Subcutaneous adipose tissue (tissue), 4 donors: ENCODE results near the gene S100P. TPM values are rescaled to one million over a fixed set of nuclear protein-coding genes. Genes with fewer than 3 reads are reported as not detected.

Source experiments
- total RNA-seq, 4 donors: library from RNA; depleted of rRNA; stranded (reverse); fragments of >200 nt; gene quantifications; one replicate each; pipeline ENCODE4 v1.1.0, GENCODE V29; 2016
- TF ChIP-seq, protein P1 (sequence below): fragments of 450-650 bp; IDR thresholded peaks from one replicate; pipeline ENCODE4 v1.5.1; 2016; ENCODE audit warnings: low read depth, mild to moderate bottlenecking, control low read depth, antibody characterized with exemption, moderate library complexity

The S100P gene
- total RNA-seq, 4 donors from 2014 or later, result 3.4 TPM; not detected in 3

DNA sequence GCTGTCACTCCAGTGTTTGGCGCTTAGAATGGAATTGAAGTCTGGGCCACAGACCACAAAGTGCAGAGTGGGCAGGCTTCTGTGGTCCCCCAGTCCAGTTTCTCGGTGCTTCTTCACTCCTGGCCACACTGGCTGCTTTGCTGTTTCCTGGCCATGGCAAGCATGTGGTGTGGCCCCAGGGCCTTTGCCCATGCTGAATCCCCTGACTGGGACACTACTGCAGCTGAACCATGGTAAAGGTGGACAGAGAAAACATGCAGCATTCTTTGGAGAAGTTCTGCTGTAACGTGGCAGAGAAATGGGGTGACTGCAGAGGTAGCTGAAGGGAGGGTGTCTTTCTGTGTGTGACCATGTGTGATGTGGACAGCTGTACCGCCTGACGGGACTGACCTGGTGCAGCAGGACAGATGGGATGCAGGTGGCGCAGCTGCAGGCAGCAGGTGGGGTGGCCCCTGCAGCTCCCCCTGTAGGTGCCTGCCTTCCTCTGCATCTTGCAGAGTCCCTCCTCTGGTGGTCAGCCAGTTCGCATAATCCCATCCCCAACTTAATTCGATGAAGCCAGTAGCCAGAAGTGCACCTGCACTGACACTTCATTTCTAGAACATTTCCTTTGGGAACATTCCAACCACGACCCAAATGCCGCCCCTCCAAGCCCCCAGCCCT lies 13.2 kb upstream of the S100P start:
- TF ChIP-seq, protein P1, sequence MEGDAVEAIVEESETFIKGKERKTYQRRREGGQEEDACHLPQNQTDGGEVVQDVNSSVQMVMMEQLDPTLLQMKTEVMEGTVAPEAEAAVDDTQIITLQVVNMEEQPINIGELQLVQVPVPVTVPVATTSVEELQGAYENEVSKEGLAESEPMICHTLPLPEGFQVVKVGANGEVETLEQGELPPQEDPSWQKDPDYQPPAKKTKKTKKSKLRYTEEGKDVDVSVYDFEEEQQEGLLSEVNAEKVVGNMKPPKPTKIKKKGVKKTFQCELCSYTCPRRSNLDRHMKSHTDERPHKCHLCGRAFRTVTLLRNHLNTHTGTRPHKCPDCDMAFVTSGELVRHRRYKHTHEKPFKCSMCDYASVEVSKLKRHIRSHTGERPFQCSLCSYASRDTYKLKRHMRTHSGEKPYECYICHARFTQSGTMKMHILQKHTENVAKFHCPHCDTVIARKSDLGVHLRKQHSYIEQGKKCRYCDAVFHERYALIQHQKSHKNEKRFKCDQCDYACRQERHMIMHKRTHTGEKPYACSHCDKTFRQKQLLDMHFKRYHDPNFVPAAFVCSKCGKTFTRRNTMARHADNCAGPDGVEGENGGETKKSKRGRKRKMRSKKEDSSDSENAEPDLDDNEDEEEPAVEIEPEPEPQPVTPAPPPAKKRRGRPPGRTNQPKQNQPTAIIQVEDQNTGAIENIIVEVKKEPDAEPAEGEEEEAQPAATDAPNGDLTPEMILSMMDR, result no peak

DNA sequence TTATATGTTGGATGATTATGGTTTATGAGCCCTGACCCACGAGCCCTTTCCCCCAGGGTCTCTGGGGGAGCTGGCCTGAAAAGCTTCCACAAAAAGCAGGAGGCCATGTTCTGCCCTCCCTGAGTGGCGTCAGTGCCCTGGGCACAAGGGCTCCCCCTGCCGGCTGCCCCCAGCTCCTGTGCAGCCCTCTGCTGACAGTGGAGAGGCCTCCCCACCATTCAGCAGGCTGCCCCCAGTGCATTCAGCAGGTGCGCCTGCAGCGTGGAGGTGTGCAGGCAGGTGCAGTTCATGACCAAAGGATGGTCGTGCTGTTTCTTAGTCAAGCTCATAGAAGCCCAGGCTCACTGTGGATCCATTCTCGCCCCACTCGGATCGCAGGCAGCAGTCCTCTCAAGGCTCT lies 12.5 kb upstream of the S100P start:
- TF ChIP-seq, protein P1, result no peak

DNA sequence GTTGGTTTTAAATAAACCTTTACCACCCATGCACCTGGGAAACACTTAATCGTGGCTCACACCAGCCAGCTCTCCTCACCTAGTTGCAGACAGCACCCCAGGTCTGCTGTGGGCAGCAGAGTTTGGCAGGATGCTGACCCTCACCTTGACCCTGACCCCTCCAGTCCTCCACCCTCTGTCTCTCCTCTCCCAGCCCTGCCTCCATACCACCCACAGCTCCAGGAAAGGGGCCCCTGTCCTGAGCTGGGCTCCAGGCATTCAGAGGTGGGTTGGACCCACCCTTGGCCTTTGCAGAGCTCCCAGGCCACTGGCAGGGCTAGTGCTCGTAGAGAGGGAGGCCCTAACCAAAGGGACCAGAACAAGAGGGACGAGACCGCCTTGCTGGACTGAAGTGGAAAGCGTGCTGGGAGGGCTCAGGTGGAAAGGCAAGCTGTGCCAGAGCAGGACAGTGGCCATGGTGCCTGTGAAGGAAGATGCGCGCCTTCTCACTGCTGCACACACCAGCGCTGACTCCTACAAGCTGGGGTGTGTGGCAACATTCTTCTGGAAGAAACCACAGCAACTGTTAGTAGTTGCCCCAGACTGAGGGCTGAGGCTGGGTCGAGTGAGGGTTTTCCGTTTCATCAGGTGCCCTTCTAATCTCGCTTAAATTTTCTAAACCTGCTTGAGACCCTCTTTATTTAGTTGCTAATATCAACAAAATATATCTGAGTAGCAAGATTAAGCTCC lies 10.7 kb upstream of the S100P start:
- TF ChIP-seq, protein P1, result no peak

GRCh38 chr4:6684656-6685055 lies 9.0 kb upstream of the S100P start:
- TF ChIP-seq, protein P1, result no peak

DNA sequence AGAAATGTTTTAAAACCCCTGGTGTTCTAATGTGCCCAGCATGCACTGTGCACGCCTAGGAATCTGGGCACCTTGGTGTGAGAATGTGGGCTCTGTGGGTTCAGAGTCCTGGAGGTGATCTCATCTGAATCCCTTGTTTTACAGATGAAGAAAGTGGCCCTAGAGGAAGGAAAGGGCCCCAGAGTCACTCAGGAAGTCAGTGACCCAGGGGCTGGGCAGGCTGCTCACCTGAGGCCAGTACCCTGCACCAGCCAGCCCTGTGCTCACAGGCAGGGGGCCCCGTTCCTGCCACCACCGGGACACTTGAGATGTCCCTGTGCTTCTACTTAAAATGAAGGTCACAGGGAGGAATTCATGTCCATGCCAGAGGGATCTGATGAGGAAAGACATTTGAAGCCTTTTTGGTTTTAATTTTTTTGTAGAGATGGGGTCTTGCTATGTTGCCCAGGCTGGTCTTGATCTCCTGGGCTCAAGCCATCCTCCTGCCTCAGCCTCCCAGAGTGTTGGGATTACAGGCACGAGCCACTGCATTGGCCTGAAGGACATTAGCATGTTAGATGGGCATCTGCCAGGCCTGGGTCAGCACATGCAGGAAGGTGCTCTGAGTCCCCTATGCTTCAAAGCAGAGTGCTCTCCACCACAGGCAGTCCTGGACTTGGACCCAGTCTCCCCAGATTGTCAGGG lies 7.4 kb upstream of the S100P start:
- TF ChIP-seq, protein P1, result no peak

- TF ChIP-seq, protein P1, result no peak
Measured at GRCh38 chr4:6687947-6688878, 5.5 kb upstream of the S100P start.
